ENCODE measurements around the gene TNFAIP8.

Gene TNFAIP8

DNA sequence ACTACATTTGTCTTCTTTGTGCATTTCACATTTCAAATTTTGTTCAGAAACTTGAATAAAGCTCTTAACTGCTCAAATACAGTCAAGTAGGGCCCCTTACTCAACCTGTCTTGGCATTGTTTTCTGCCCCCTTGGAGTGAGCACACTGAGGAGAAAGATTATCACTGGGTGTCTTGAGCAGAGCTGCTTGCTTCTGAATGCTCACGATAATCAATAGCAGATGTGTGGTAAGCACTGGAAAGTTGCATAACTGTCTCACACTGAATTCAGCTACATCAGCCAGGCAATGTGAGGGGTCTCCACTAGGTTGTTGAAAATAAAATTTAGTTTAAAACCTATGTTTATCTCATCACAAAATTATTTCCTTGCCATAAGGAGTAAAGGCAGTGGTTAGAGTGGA, 7.8 kb upstream of the TNFAIP8 start:
- DNase-seq (ENCODE audit: low read depth) = no peak

DNA sequence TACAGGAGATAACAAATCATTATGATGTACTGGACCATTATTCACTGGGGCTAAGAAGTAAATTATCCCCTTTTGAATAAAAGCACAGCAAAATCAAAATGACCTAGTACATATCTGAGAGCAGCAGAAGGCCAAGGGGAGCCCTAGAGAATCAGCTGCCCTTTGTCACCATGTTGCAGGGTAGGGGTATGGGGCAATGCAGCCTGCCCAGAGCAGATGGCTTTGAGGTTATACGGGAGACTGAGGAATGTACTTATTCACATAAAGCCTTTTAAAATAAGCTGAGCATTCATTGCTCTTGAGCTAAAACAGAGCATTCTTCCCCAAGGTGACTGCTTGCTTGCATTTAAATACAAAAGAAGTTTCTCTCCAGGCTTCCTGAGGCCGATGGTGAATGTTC, 2.6 kb upstream of the TNFAIP8 start:
- DNase-seq (ENCODE audit: low read depth) = no peak

DNA sequence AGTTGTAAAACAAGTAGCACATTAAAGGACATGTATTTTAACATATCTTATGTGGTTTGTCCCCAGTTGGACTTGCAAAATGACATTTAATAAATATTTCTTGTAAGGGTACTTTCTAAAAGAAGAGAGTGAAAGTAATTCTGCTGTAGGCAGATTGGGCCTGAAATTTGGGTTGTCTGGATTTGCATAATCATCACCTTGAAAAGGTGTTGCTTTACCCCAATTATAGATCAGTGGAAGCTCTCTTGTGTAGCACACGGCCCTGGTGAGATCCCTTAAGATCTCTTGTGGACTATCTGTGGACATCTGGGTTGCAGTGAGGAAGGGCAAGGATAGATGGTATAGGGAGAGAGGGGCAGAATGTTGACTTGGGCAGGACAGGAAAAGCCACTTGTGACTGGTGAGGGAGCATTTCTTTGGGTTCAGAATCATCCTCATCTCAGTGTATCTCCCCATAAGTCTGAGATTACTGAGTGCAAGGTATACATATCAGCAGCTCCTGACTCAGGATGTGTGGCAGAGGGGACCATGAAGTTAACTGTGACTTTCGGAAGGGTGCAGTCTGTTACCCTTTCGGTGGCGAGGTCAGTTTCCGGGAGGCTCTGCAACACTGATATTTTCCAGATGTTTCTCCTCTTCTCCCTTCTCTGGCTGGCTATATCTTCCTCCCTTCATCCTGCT, 2.0 kb upstream of the TNFAIP8 start:
- no peak for DNase-seq (ENCODE audit: low read depth)

- no peak for DNase-seq (ENCODE audit: low read depth)
Observed at GRCh38 chr5:119354537-119355243, 1.1 kb upstream of the TNFAIP8 start.

DNA sequence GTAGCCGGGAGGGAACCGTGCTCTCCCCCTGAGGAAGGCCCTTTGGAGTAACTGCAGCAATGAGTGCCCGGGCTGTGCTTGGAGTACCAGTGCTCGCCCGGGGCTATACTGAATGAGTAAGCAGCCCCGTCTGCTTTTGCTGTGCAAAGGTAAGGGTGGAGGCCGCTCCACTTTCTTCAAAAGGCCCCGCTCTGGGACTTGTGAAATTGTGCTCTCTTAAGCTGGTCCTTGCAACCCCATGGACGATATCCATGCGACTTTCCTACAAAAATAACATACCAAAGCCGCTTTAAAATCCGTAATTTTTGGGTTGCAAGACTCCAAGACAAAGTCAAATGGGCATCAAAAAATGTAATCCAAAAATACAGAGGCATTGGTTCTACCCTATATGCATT, 578 bp upstream of the TNFAIP8 start:
- DNase-seq (ENCODE audit: low read depth) = no peak

- DNase-seq (ENCODE audit: low read depth) = no peak
Observed at GRCh38 chr5:119356612-119357188, 881 bp downstream of the TNFAIP8 start.

GRCh38 chr5:119357270-119357669, 1.5 kb downstream of the TNFAIP8 start:
- no peak for DNase-seq (ENCODE audit: low read depth)

GRCh38 chr5:119357808-119358529, 2.1 kb downstream of the TNFAIP8 start:
- no peak for DNase-seq (ENCODE audit: low read depth)

DNA sequence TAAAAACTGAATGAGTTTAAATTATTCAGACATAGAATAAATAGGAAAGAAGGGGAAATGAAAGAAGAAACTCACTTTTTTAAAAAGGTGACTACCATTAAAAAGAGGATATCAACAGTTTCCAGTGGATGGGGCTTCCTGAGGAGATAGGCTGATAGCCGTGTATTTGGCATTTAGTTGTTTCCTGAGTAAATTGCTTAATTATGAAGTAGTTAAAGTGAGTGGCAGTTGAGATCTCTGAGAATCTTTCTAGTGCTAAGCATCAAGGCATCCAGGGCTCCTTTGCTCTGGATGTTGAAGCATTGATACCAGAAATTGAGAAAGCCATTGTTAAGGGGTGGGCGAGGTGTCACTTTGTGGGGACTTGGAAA, 2.7 kb downstream of the TNFAIP8 start:
- DNase-seq (ENCODE audit: low read depth) = no peak

- DNase-seq (ENCODE audit: low read depth) = no peak
Observed at GRCh38 chr5:119358901-119359603, 3.2 kb downstream of the TNFAIP8 start.

DNA sequence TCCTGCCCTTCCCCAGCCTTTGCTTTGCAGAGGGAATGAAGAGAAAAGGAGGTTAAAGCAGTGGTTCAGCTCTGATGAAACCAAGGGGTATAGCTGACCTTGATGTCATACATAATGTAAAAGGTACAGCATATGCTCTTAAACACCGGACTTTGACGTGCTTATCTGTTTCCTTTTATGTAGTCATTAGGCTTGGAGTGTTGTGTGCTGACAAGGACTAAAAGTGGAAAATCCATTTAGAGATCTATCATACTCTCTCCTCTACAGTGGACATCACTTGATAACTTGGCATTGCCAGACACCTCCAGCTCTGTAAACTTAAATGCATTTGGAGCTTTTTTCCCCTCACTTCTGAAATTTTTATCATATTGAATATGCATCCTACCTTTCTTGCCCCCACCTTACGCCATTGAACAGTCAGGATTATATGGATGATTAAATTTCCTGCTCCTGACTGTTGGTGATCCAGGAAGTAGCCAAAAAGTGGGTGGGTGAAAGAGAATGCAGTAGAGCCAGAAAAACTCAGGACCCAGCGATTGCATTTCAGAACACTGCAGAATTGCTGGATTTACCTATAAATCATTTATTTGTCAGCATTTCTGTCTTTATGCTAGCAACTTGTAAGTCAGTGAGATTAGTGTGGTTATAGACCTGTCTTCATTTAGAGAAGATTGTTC, 4.1 kb downstream of the TNFAIP8 start:
- no peak for DNase-seq (ENCODE audit: low read depth)

- no peak for DNase-seq (ENCODE audit: low read depth)
Observed at GRCh38 chr5:119360905-119361593, 5.2 kb downstream of the TNFAIP8 start.

GRCh38 chr5:119361594-119362125, 5.8 kb downstream of the TNFAIP8 start:
- no peak for DNase-seq (ENCODE audit: low read depth)

DNA sequence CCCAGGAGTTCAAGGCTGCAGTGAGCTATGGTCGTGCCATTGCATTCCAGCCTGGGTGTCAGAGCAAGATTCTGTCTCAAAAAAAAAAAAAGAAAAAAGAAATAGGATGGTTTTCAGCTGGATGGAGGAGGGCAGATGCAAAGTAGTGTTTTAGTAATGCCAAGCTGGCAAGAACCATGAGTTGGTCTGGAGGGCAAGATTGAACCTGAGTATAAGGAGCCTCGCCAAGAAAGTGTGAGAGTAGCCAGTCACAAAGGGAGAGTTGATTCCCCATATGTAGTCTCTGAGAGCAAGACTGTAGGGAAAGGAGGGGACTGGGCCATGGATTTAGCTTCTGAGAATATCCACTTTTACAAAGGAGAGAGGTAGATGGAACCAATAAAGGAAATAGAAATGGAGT, 6.9 kb downstream of the TNFAIP8 start:
- DNase-seq (ENCODE audit: low read depth) = no peak

DNA sequence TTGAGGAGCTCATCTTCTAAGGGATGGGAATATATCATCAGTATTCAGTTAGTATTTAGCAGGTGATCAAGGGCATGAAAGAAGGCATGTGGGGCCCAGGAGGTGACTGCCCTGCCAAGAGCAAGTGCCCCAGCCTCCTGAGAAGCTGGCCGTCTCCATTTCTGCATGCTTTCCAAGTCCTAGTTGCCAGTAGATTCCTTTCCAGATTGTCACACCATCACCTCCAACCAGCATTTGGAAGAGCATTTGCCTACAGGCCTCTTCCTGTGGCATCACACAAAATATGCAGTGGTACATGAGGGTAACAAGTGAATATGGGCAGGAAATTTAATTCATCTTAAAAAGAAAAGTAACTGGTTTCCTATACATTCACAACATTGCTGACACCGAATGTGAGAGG, 7.5 kb downstream of the TNFAIP8 start:
- no peak for DNase-seq (ENCODE audit: low read depth)

DNA sequence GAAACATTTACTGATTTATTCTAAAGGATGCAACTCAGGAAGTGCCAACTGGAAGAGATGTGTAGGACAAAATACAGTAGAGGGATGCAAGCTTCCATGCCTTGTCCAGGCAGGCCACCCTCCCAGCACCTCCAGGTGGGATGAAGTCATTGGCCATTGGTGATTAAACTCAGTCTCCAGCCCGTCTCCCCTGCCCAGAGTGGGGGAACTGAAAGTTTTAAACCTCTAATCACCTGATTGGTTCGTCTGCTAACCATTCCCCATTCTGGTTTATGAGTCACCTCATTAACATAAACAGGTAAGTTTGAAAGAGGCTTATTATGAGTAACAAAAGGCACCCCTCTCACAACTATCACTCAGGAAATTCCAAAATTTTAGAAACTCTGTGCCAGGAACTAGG, 8.1 kb downstream of the TNFAIP8 start:
- no peak for DNase-seq (ENCODE audit: low read depth)

DNA sequence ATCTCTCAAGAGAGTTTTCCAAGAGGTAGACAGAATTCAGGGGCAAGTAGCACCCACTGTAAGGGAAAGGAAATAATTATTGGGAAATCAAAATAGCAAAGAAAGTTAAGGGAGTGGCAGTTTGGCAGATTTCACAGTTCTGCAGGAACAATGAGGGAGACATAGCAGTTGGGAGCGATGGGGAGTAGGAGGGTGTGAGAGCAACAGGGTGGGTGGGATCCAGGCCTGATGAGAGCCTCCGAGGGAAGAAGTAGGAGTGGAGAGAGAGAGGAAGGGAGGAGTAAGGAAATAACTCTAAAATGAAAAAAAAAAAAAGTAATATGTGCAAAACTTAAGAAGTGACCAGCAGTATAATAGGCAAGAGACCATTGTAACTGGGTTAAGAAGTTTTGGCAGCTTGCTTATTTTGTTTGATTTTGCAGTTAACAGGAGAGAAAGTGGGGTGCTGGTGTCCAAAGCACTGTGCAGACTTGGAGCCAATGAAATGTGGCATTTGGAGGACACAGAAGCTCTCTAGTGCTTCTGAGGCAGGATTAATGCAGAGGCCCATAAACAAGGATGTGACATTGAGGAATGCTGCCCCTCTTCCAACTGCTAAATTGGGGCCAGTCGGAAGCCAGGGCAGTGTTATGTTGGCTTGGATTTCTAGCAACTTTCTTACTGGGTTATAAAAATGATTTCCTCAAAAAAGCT, 10.2 kb downstream of the TNFAIP8 start:
- no peak for DNase-seq (ENCODE audit: low read depth)

GRCh38 chr5:119366540-119366881, 10.7 kb downstream of the TNFAIP8 start:
- no peak for DNase-seq (ENCODE audit: low read depth)

GRCh38 chr5:119367502-119368237, 11.9 kb downstream of the TNFAIP8 start:
- DNase-seq (ENCODE audit: low read depth) = no peak

DNA sequence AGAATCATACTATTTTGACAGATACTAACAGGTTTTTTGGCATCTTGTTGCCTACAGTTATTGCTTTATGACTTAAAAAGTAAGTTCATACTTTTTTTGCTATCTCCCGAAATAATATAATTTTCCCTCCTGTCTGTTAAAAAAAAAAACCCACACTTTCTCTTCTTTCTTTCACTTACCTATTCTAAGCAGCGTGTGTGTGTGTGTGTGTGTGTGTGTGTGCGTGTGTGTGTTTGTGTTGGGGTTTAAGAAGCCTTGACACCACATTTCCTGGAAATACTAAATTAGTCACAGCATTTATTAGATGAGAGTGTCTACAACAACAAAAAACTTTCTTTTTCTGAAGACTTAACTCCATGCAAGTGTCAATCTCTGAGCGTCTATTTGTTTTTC, 12.4 kb downstream of the TNFAIP8 start:
- no peak for DNase-seq (ENCODE audit: low read depth)
